ENCODE measurements around the gene CRIP2.

DNA sequence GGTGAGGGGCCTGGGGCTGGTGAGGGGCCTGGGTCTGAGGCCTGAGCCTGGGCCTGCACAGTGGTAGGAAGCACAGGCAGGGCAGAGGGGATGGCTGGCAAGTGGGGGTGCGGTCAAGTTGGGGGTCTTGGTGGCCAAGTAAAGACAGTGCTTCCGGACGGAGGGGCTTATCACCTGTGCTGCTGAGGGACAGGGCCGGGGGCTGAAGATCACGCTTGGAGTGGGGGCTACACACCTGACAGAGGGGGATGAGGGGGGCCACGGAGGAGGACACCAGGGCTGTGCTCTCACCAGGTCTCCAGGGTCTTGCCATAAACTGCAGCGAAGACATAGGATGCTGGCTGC is 28.6 kb downstream of the CRIP2 start:
- TF ChIP-seq, protein P1, sequence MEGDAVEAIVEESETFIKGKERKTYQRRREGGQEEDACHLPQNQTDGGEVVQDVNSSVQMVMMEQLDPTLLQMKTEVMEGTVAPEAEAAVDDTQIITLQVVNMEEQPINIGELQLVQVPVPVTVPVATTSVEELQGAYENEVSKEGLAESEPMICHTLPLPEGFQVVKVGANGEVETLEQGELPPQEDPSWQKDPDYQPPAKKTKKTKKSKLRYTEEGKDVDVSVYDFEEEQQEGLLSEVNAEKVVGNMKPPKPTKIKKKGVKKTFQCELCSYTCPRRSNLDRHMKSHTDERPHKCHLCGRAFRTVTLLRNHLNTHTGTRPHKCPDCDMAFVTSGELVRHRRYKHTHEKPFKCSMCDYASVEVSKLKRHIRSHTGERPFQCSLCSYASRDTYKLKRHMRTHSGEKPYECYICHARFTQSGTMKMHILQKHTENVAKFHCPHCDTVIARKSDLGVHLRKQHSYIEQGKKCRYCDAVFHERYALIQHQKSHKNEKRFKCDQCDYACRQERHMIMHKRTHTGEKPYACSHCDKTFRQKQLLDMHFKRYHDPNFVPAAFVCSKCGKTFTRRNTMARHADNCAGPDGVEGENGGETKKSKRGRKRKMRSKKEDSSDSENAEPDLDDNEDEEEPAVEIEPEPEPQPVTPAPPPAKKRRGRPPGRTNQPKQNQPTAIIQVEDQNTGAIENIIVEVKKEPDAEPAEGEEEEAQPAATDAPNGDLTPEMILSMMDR (IDR thresholded peaks at IDR 0.05; ENCODE audit: low read depth, low read length, poor library complexity, severe bottlenecking), result no peak
- no peak for TF ChIP-seq EZH2phosphoT487 (IDR thresholded peaks at IDR 0.05; ENCODE audit: borderline replicate concordance, low read length)
